ENCODE measurements around the gene BCAS4.

DNA sequence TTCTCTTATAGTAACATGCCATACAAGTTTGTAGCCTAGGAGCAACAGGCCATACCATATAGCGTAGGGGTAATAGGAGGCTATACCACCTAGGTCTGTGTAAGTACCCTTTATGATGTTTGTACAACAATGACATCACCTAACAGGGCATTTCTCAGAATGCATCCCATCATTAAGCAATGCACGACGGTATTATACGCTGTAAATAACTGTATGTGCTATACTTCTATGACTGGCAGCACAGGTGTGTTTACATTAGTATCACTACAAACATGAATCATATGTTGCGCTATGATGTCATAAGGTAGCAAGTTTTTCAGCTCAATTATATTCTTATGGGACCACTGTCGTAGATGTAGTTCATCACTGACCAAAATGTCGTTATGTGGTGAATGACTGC lies 105.4 kb downstream of the BCAS4 start:
- TF ChIP-seq, protein P1, sequence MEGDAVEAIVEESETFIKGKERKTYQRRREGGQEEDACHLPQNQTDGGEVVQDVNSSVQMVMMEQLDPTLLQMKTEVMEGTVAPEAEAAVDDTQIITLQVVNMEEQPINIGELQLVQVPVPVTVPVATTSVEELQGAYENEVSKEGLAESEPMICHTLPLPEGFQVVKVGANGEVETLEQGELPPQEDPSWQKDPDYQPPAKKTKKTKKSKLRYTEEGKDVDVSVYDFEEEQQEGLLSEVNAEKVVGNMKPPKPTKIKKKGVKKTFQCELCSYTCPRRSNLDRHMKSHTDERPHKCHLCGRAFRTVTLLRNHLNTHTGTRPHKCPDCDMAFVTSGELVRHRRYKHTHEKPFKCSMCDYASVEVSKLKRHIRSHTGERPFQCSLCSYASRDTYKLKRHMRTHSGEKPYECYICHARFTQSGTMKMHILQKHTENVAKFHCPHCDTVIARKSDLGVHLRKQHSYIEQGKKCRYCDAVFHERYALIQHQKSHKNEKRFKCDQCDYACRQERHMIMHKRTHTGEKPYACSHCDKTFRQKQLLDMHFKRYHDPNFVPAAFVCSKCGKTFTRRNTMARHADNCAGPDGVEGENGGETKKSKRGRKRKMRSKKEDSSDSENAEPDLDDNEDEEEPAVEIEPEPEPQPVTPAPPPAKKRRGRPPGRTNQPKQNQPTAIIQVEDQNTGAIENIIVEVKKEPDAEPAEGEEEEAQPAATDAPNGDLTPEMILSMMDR (IDR thresholded peaks at IDR 0.05): no peak
- TF ChIP-seq POLR2A (IDR thresholded peaks at IDR 0.05): no peak

All from breast epithelium (tissue), 3 donors.